Liver (tissue), 9 donors: ENCODE data around the gene GABPB1. TPM values are rescaled to one million over a fixed set of nuclear protein-coding genes. Genes with fewer than 3 reads are reported as not detected.
A peak's percentile ranks its signal among the peaks of the same experiment; 100 is the strongest.

Source experiments
- DNase-seq: peaks from one replicate; pipeline ENCODE4 v3.0.0-alpha.2; 2017; ENCODE audit warnings: low spot score
- H3K27ac ChIP-seq, 2 donors: one replicate each; pipeline ENCODE4 v1.7.0; 2013; ENCODE audit warnings: inconsistent platforms in 2 of 2, low read length in 2 of 2, control low read depth in 1 of 2, low read depth in 1 of 2, mild to moderate bottlenecking in 1 of 2
- H3K27me3 ChIP-seq, 4 donors: one replicate each; pipeline versions ENCODE4 v1.6.1 to v1.7.0; 2013; ENCODE audit warnings: low read length in 3 of 4, inconsistent platforms in 1 of 4, mild to moderate bottlenecking in 1 of 4, moderate library complexity in 1 of 4; ENCODE audit not compliant: control insufficient read depth in 4 of 4, insufficient read depth in 4 of 4
- H3K36me3 ChIP-seq, 4 donors: one replicate each; pipeline versions ENCODE4 v1.6.1 to v1.7.0; 2013; ENCODE audit warnings: low read length in 3 of 4, mild to moderate bottlenecking in 3 of 4, low read depth in 1 of 4, moderate library complexity in 1 of 4; ENCODE audit not compliant: control insufficient read depth in 4 of 4, insufficient read depth in 3 of 4
- H3K4me1 ChIP-seq, 4 donors: one replicate each; pipeline versions ENCODE4 v1.6.1 to v1.7.0; 2013; ENCODE audit warnings: low read length in 3 of 4, mild to moderate bottlenecking in 3 of 4, moderate library complexity in 1 of 4; ENCODE audit not compliant: control insufficient read depth in 4 of 4, insufficient read depth in 4 of 4
- H3K4me3 ChIP-seq, 3 donors: one replicate each; pipeline versions ENCODE4 v1.6.1 to v1.7.0; 2013; ENCODE audit warnings: low read length in 3 of 3, control low read depth in 1 of 3, low read depth in 1 of 3, mild to moderate bottlenecking in 1 of 3
- H3K9ac ChIP-seq, 2 donors: one replicate each; pipeline ENCODE4 v1.7.0; 2013; ENCODE audit warnings: low read length in 2 of 2, mild to moderate bottlenecking in 2 of 2, moderate library complexity in 2 of 2, control low read depth in 1 of 2, low read depth in 1 of 2
- H3K9me3 ChIP-seq, 4 donors: one replicate each; pipeline versions ENCODE4 v1.6.1 to v1.7.0; 2013; ENCODE audit warnings: low read length in 3 of 4; ENCODE audit not compliant: control insufficient read depth in 4 of 4
- CTCF ChIP-seq: fragments of 150-350 bp; IDR thresholded peaks from 2 replicates; pipeline ENCODE4 v1.5.1; 2017; ENCODE audit warnings: improper control_type of control experiment, low read depth, low read length; ENCODE audit not compliant: missing input control
- HNF4A ChIP-seq, 2 donors: conservative IDR thresholded peaks; 2 replicates each; pipeline ENCODE4 v1.6.1; 2016; ENCODE audit warnings: antibody characterized with exemption in 2 of 2, mild to moderate bottlenecking in 2 of 2
- HNF4G ChIP-seq: IDR thresholded peaks from 2 replicates; pipeline ENCODE4 v1.6.1; 2016; ENCODE audit warnings: antibody characterized with exemption
- NR2F2 ChIP-seq: IDR thresholded peaks from 2 replicates; pipeline ENCODE4 v1.6.1; 2016; ENCODE audit warnings: antibody characterized with exemption
- RAD21 ChIP-seq, 2 donors: IDR thresholded peaks; 2 replicates each; pipeline ENCODE4 v1.6.1; 2016; ENCODE audit warnings: antibody characterized with exemption in 2 of 2, mild to moderate bottlenecking in 2 of 2
- RXRA ChIP-seq, 2 donors: IDR thresholded peaks; 2 replicates each; pipeline ENCODE4 v1.6.1; 2017 to 2018; ENCODE audit warnings: antibody characterized with exemption in 2 of 2, mild to moderate bottlenecking in 1 of 2
- SP1 ChIP-seq: IDR thresholded peaks from 2 replicates; pipeline ENCODE4 v1.6.1; 2018; ENCODE audit warnings: antibody characterized with exemption, mild to moderate bottlenecking
- TAF1 ChIP-seq: conservative IDR thresholded peaks from 2 replicates; pipeline ENCODE4 v1.6.1; 2016; ENCODE audit warnings: antibody characterized with exemption, mild to moderate bottlenecking
- ZBTB33 ChIP-seq: IDR thresholded peaks from 2 replicates; pipeline ENCODE4 v1.6.1; 2016; ENCODE audit warnings: antibody characterized with exemption
- WGBS: extraction: QIAGEN DNeasy Blood & Tissue Kit; methylation state at CpG from one replicate; pipeline ENCODE4 v1.1.7; 2013; 5-methylcytosine and 5-hydroxymethylcytosine counted together
- polyA plus RNA-seq, 2 donors: library from polyadenylated mRNA; stranded (reverse) in 1 of 2; unstranded in 1 of 2; fragments of 200-250 nt in 1 of 2; fragments of >200 nt in 1 of 2; fragmentation: Nextera tagmentation in 1 of 2; extraction: Ambion mirVana in 1 of 2; gene quantifications; one replicate each; pipeline versions ENCODE4 v1.2.1 to v1.2.3, GENCODE V29; 2013 to 2015
- total RNA-seq, 2 donors: library from RNA; depleted of rRNA; stranded (reverse); fragments of >200 nt; gene quantifications; one replicate each; pipeline ENCODE4 v1.2.3, GENCODE V29; 2014
- TF ChIP-seq, protein P1 (sequence below): IDR thresholded peaks from 2 replicates; pipeline ENCODE4 v1.6.1; 2016; ENCODE audit warnings: antibody characterized with exemption, mild to moderate bottlenecking
- donor health status: healthy.
- donor health status: healthy.
- donor health status: healthy.
- donor health status: healthy.
- donor health status: healthy.

The GABPB1 gene
- total and polyA plus RNA-seq, 4 donors, result 4.4 to 23.6 (median 9.8) TPM

DNA sequence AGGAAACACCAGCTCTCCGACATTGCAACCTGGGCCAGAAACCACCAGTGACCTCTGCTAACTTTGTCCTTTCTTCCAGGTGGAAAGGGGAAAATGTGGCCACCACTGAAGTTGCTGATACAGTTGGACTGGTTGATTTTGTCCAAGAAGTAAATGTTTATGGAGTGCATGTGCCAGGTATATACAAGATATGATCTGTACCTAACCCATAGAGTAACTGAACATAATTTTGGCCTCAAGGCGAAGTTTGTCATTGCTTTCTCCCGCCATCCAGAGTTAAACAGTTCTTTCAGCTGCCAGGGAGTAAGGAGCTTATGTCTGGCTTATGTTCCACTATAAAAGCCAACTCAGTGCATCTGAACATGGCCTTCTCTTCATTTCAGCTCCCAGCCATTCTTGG lies 126.1 kb downstream of the GABPB1 start:
- TF ChIP-seq NR2F2, result no peak
- TF ChIP-seq RXRA (IDR thresholded peaks at IDR 0.05), result no peak
- TF ChIP-seq CTCF, result no peak
- TF ChIP-seq HNF4G, result no peak
- no peak for TF ChIP-seq TAF1
- TF ChIP-seq, protein P1, sequence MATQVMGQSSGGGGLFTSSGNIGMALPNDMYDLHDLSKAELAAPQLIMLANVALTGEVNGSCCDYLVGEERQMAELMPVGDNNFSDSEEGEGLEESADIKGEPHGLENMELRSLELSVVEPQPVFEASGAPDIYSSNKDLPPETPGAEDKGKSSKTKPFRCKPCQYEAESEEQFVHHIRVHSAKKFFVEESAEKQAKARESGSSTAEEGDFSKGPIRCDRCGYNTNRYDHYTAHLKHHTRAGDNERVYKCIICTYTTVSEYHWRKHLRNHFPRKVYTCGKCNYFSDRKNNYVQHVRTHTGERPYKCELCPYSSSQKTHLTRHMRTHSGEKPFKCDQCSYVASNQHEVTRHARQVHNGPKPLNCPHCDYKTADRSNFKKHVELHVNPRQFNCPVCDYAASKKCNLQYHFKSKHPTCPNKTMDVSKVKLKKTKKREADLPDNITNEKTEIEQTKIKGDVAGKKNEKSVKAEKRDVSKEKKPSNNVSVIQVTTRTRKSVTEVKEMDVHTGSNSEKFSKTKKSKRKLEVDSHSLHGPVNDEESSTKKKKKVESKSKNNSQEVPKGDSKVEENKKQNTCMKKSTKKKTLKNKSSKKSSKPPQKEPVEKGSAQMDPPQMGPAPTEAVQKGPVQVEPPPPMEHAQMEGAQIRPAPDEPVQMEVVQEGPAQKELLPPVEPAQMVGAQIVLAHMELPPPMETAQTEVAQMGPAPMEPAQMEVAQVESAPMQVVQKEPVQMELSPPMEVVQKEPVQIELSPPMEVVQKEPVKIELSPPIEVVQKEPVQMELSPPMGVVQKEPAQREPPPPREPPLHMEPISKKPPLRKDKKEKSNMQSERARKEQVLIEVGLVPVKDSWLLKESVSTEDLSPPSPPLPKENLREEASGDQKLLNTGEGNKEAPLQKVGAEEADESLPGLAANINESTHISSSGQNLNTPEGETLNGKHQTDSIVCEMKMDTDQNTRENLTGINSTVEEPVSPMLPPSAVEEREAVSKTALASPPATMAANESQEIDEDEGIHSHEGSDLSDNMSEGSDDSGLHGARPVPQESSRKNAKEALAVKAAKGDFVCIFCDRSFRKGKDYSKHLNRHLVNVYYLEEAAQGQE, result no peak
- TF ChIP-seq ZBTB33, result no peak
- Histone ChIP-seq H3K4me1 (peaks cover 9 to 42% (median 32%) of the 10 kb centered on the region in 4 donors), H3K27ac (no peak overlapping the region), H3K9me3 (no peaks in the 10 kb centered on the region), H3K4me3 (no peak overlapping the region), H3K9ac (no peak overlapping the region), H3K36me3 (peaks cover 0 to 48% (median 23%) of the 10 kb centered on the region in 4 donors), H3K27me3 (no peaks in the 10 kb centered on the region)
- WGBS, result 97% methylated on average over 3 of the region's 3 CpGs
- DNase-seq, result no peak

- Histone ChIP-seq H3K4me3 (no peak overlapping the region), H3K9me3 (no peaks in the 10 kb centered on the region), H3K4me1 (peaks cover 3 to 31% (median 23%) of the 10 kb centered on the region in 4 donors), H3K27ac (peak overlapping the region in 1 of 2 donors; percentile 25), H3K36me3 (peaks cover 0 to 51% (median 25%) of the 10 kb centered on the region in 4 donors), H3K27me3 (no peaks in the 10 kb centered on the region), H3K9ac (no peak overlapping the region)
- DNase-seq, result no peak
- WGBS, result 42% methylated on average over 5 of the region's 5 CpGs
- TF ChIP-seq RAD21 (IDR thresholded peaks at IDR 0.05) (peak in 1 of 2 donors; percentile 6), SP1 (peak; percentile 24), HNF4A (conservative IDR thresholded peaks at IDR 0.05) (peak; percentile 42 to 63), RXRA (IDR thresholded peaks at IDR 0.05) (peak in 1 of 2 donors; percentile 58)
- TF ChIP-seq, protein P1, result no peak
These were observed 127.9 kb downstream of the GABPB1 start for GRCh38 chr15:50227076-50227475.
